PC-9 (cell line): ENCODE measurements around the gene PPM1H.

Experiments
- EZH2 ChIP-seq: fragments of 200-600 bp; sonication (generic); IDR thresholded peaks from 2 replicates; pipeline ENCODE4 v1.8.0; 2017; ENCODE audit warnings: antibody characterized with exemption, low read depth
- TF ChIP-seq, protein P1 (sequence below): fragments of 200-600 bp; sonication (generic); conservative IDR thresholded peaks from 2 replicates; pipeline ENCODE4 v1.6.1; 2017; ENCODE audit warnings: mixed run types, antibody characterized with exemption, mild to moderate bottlenecking, moderate library complexity

DNA sequence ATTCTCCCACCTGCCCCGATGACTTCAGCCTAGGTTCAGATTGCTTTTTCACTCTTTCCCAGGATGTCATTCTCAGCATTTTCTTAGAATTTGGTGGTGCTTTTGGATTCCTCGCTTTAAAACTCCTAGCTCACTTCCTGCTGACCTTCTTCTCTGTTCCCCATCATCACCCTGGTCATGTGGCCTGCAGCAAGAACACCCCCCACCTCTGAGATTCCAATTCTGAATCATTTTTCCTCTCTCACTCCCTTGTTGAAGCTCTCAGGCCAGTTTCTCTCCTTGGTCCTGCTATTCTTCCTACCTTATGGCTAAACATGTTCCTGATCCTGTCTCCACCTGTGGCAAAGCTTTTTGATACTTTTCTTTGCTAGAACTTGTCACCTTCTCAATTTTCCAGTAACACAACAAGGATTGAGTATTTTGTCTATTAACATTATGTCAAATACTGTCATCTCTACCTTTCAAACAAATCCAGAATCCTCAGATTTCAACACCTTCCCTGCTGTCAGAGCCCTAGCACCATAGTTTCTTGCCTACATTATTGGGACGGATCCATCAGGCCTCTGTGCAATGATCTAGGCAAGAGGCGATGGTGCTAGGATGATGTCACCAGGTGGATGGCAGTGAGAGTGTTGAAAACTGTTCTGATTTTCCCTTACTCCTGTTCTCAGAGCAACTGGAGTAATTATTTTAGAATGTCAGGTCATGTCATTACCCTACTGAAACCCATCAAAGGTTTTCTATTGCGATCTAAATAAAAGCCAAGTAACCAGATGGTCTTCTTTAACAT, 234.7 kb downstream of the PPM1H start:
- TF ChIP-seq, protein P1, sequence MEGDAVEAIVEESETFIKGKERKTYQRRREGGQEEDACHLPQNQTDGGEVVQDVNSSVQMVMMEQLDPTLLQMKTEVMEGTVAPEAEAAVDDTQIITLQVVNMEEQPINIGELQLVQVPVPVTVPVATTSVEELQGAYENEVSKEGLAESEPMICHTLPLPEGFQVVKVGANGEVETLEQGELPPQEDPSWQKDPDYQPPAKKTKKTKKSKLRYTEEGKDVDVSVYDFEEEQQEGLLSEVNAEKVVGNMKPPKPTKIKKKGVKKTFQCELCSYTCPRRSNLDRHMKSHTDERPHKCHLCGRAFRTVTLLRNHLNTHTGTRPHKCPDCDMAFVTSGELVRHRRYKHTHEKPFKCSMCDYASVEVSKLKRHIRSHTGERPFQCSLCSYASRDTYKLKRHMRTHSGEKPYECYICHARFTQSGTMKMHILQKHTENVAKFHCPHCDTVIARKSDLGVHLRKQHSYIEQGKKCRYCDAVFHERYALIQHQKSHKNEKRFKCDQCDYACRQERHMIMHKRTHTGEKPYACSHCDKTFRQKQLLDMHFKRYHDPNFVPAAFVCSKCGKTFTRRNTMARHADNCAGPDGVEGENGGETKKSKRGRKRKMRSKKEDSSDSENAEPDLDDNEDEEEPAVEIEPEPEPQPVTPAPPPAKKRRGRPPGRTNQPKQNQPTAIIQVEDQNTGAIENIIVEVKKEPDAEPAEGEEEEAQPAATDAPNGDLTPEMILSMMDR: no peak
- no peak for TF ChIP-seq EZH2
